DLD1 (cell line): ENCODE data around the gene HTR2A.

Experiments
- in situ Hi-C: cut with HindIII; loops from 2 replicates; pipeline ENCODE4 v1.10.0; 2017; ENCODE audit warnings: low sequenced_read_pairs

Gene HTR2A

DNA sequence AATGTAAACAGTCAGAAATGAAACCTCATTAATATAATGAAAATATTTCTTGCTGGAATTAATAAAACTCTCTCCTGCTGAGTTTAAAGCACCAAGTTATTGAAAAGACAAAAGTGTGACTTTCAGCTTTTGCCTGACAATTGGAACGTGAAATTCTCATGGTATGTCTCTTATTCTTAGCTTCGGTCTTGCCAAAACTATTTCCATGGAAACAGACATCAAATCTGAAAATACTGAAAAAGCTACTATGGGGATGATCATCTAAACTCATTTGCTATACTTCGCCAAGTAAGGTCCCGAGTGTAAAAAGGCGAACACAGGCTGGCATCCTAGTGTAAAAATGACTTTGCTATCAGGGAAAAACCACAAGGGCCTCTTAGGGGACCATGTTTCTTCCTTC lies 22.8 kb downstream of the HTR2A start:
- in situ Hi-C loops: no loop called here

DNA sequence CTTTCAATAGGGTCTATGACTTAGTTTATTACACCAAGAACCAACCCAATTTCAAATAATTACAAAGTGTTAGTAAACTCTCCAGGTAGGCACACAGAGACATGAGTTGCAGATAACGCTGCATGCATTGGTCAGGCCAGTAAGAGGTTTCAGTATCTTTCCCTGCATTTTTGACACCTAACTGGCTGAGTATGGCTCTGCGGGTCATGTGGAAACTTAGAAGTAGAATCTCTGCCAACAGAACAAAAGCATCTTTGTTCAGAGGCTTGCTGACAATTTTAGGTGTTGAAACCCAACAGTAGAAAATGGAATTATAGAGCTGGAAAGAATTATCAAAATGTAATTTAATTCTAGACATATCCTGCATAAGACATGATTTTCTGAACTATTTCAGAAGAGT lies 25.3 kb downstream of the HTR2A start:
- in situ Hi-C loops: no loop called here

DNA sequence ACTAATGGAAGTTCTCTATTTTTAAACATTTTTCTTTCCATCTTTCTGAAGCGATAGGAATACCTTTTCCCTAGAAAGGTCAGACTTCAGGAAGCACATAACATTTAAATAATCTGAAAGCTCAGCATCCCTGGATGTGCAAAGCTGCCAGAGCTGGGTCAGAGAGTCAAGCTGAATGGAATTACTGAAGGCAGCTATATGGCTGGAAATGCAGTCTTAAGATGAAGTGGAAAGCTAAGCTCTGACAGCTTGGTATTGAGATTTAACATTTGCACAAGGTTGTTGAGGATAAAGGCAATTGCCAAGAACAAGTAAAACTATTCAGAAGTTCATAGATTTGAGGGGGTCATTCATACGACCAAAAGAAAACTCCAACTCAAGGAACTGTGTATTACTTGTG lies 28.8 kb downstream of the HTR2A start:
- in situ Hi-C loops: no loop called here

DNA sequence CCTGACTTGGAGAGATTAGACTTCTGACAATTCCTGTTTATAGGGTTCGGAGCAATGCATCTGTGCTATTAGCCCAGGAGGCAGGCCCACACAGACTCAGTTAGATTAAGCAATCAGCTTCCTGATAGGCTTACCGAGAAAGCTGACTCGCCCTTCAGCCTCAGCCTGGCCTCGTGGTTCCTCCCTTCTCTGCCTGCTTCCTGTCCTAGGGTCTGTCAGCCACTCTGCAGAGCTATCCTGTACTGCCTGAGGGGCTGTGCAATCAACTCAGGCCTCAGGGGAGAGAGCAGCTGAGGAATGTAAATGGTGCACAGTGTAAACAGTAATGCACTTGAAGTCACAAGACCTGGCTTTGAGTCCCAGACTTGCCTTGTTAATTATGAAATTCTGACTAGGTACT lies 30.7 kb downstream of the HTR2A start:
- in situ Hi-C loops: no loop called here

DNA sequence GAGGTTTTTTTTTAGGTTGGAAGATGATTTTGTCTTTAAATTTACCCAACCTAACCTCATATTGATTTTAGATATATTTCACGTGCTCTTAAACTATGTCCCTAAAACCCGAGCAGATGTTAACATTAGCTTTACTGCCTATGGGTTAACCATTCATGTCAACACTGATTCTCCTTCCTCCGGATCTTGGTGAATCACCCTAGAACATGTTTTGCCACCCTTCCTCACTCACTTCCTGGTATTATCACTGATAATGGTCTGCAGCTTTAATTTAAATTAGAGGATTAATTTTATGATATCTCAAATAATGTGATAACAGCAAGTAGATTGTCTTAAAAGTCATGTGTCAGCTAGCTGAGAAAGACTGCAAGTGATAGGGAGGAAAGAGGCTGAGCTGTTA lies 31.9 kb downstream of the HTR2A start:
- in situ Hi-C loops: no loop called here

DNA sequence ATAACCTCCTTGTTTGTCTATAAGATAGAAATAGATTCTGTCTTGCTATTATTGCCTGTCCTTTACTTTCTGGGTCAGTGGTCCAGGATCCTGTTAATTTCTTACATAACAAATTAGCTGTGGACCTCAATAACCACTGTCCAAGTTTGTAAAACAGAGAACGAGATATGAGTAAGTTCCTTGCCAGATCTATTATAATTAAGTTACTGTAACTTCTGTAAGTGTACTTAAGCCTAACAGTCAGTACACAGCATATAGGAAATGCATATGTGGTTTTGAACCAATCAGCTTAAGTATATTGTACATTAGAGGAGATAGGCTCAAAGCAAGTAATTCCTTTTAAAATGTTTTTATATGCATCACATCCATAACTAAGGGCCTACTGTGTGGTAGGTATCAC lies 34.9 kb downstream of the HTR2A start:
- in situ Hi-C loops: no loop called here

DNA sequence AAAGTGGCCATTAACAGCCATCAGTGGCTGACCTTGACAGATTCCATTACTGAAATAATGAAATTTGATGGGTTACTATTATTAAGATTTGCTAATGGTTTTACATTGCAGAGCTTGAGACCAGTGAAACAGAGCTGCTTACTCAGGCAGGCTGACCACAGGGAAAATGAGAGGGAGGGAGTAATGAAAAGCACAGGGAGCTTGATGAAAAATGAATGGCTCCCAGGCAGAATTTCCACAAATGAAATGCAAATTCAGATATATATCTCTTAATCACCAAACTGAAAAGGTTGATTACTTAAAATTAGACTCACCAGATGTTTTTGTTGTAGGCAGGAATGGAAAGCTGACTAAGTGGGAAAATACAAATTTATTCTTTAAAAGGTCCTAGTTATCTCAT lies 36.1 kb downstream of the HTR2A start:
- in situ Hi-C loops: no loop called here

DNA sequence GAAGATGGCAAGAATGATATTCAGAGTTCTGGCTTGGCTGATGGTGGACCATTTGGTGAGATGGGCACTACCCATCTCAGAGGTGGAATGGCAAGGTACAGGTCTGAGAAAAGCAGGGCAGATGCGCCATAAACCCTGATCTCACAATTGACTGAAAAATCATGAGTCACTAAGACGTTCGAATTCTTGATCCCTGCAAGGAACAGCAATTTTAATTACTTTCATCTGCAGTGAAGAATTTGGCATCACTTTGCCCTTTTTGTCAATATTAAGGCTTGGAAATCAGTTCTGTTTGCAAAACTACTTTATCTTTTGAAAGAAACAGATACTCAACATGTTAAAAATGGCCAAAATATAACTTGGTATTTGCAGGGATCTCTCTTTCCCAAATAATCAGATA lies 38.1 kb downstream of the HTR2A start:
- in situ Hi-C loops: no loop called here

DNA sequence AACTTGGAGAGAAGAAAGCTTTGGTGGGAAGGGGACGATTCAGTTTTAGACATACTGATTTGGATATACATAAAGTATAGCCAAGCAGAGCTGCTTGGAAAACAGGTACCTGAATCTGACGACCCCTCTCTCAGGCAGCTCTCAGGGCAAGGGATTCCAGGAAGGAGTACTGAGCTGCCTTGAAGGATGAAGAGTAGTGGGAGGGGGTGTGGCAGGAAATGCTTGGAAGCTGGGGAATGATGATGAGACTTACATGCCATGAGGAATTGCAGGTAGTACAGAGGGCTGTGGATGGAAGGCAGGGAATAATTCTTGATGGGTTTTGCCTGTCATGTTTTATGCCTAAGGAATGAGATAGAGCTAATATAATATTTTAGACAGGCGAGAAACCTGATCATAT lies 38.7 kb downstream of the HTR2A start:
- in situ Hi-C loops: no loop called here

DNA sequence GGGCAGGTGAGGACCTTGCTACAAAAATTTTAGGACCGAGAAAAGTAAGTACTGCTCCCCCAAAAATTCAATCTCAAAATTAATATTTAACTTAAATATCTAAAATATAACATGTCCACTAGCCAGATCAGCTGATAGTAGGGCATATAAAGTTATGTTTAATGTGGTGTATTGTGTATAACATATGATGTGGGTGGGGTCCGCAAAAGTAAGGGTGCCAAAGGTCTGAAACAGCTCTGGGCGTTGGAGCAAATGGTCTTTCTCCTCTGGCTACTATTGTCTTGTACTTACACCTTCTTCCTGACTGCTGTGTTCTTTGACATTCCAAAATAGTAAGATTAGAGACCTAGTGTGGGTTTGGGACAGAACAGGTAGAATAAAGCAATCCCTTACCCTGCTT lies 41.2 kb downstream of the HTR2A start:
- in situ Hi-C loops: no loop called here

DNA sequence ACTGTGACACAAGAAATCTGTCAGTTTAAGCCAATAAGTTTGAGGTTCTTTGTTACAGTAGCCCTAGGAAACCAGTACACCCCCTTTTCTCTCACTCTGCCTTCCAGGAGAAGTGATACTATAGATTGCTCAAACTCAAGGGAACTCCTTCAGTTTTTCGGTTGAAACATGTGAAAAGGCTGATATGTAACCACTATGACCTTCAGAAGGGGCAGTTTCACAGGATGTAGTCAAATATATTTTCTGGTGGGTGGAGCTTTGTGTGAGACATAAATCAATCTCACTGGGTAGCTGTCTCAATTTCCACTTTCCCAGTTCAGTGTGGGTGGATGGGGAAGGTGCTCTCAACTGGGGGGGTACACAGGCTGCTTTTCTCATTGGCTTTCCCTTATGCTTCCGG lies 41.7 kb downstream of the HTR2A start:
- in situ Hi-C loops: no loop called here

DNA sequence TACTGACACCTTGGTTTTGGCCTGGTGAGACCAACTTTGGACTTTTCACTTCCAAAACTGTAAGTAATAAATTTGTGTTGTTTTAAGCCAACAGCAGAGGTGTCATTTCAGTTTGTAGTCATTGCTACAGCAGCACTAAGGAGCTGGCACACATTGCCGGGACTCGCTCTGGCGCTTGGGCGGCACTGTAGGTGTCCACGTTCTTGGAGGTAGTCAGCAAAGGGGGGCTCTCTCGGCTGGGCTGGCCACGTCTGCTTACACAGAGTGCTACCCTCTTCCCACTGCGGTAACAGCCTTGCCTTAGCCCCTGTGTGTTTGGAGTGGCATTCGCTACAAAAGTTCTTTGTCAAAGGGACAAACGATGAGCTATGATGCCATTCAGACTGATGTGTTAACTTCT lies 44.7 kb downstream of the HTR2A start:
- in situ Hi-C loops: no loop called here

DNA sequence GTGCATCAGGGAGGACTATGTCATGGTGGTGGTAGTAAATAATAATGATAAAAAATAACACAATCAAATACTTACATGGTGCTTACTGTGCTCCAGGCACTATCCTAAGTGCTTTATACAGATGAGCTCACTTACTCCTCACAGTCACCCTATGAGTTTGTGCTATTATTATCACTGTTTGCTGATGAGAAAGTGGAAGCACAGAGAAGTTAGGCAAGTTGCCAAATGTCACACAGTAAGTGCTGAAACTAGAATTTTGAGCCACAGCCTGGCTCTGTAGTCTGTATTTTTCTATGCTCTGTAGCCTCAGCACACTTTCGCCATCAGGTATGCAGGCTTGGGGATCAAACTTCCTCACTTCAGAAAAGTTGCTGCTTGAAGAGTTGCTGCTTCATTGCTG lies 46.6 kb downstream of the HTR2A start:
- in situ Hi-C loops: no loop called here

DNA sequence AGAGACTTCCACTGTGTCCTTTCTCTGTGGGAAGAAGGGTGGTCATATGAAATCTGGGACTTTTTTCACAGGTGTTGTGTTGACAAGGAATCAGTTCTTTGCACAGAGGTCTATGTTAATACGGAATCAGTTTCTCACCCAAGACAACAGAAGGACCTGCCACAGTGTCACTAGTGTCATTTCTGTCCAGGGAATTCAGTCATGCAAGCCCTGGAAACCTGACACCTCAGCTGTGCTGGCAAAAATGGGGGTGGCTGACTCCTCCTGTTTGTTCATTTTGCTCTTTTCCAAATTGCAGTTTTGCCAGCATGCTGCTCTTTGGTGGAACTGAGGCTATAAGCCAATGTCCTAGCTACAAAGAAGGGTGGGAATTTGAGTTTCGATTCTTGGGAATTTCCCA lies 50.1 kb downstream of the HTR2A start:
- in situ Hi-C loops: no loop called here

DNA sequence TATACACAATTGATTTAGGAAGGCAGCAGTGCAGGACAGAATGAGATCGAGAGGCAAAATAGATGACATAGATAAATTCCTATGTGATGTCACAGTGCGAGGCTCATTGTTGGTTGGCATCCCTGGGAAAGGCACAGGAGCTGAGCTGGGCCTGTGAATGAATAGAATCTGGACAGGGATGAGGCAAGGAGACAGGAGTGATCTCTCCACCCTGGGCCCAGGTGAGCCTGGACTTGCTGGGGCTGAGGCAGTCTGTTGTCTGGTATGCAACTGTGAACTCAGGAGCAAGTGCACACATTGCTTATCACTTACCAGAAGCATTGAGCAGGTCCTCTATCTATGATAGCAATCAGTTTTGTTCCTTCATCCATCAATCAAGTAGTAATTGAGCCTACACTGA lies 51.7 kb downstream of the HTR2A start:
- in situ Hi-C loops: no loop called here

DNA sequence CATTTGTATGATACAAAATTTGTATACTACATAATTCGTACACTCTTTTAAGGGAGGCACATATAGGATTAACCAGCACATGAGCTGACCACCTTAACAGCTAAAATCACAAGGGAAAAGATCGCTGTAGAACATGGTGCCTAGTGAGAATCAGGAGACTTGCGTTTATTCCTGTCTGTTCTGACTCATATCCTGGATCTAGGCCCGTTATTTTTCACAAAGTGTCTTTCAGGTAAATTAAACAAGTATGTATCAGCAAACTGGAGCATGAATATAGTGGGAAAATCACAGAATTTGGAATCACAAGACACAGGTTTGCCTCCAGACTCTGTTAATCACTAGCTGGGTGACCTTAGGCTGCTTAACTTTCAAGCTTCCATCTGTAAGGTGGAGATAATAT lies 52.4 kb downstream of the HTR2A start:
- in situ Hi-C loops: no loop called here

DNA sequence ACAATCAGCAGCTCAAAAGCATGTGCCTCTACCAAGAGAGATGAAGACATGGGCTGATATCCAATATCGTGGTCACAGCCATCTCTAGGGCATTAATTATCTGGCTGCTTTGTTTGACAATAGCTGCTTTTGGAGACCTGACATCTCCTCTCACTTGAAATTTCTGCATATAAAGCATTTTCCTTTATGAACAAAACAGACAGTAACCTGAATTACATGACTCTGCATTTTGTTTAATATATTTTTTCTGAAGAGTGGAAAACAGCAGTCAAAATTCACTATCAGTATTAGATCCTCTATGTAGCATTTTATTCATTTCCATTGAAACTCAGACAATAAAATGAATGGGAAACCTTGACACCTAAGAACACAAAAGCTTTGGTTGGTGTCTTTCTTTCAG lies 57.5 kb downstream of the HTR2A start:
- in situ Hi-C loops: no loop called here

DNA sequence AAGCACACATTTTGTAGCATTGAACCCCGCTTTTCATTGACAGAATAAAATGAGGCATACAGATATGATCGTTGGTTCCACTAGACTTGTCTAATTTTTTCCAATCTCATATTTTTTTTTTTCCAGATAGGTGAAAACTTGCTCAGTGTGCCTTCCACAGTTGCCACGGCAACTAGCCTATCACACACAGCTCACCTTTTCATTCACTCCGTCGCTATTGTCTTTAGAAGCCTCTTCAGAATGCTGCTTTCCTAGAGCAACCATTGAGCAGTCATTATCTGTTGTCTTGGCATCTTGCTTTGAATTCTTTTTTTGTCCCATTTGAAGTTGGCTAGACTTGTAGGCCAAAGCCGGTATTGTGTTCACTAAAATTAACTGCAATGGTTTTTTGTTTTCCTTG lies 62.2 kb downstream of the HTR2A start:
- in situ Hi-C loops: no loop called here

DNA sequence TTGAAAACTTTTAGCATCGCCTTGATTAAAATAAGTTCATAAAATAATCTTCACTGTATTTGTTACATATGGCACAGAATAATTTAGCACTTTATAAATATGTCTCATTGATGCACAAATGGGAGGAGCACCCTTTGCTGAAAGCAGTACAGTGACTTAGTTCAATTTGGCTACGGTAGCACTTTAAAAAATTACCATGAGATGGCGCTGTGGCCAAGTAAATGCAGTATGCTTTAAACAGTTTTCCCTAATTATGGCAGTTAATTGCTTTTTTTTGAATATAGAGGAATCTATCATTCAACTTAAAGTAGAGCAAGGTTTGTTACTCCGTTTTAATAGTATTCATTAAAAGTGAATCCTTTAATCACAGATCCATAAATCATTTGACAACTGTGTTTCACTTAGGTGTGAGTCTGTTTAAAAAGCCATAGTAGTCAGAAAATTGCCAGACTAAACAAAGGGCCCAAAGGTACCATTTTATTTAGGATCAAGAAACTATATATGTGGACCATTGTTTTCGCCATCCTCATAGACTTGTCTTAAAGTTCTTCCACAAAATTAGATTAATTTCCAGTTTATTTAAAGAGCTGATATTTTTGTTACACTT lies 65.2 kb downstream of the HTR2A start:
- in situ Hi-C loops: no loop called here

DNA sequence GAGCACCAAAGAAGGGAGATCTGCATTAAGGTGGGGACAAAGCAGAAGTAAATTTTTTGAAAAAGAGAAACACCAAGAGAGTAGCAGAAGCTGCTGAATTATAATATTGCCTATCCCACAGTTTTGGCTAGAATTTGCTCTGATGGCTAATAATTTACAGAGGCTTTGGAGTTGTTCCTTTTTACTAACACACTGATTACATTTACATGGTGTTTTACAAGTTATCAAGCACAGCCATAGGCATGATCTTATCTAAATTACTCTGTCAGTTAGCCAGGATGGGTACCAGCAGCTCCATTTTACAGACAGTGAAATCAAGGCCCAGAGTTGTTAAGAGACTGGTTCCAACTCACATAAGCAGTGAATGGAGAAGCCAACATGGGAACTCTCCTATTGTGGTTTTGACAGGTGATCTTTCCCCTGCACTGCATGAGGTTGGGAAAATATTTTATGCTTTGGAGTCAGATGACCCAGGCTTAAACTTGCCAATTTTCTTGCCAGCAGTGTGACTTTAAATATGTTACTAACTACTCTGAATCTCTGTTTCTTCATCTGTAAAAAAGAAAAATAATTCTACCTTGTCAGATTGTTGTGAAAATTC lies 66.3 kb downstream of the HTR2A start:
- in situ Hi-C loops: no loop called here

DNA sequence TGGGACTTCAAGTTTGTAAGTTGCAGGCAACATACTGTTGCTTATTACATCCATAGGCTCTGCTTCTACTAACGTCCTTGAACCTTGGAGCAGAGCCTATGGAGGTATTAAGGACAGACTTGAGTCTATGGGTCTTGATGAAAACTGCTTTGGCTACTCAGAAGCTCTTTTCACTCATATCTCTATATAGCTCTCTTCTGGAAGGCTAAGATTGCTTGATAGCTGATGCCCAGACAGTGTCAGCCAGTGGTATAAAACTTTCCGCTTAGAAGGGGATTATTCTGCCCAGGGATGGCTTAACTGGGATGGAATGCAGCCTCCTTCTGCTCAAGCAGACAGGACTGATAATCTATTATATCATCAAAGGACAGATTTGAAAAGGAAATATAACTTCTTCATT lies 74.3 kb downstream of the HTR2A start:
- in situ Hi-C loops: no loop called here

DNA sequence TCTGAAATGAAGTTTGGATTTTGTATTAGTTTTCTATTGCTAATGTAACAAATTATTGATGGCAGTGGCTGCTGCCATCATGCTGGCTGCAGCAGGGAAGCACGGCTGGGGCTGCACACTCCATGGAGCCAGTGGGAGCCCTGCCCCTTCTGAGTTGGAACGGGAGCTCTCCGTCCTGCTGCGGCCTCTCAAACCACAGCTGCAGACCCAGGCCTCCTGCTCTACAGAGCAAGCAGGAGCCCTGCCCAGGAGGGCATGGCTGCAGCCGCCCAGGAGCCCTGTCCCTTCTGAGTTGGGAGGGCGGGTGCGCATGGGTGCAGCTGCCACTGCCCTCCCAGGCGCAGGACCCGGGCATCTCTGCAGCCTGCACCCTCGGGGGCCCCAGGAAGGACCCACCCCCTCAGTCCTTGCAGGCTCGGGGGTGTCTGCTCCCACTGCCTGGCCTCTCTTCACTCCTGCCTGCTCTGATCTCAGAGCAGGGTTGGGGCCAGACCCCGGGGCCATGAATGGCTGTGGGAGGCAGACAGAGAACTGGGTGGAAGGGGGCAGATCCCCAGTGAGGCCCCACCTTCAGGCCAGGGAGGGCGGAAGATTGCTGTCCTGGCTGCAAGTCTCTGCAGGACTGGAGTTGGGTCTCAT lies 78.9 kb downstream of the HTR2A start:
- in situ Hi-C loops: no loop called here

DNA sequence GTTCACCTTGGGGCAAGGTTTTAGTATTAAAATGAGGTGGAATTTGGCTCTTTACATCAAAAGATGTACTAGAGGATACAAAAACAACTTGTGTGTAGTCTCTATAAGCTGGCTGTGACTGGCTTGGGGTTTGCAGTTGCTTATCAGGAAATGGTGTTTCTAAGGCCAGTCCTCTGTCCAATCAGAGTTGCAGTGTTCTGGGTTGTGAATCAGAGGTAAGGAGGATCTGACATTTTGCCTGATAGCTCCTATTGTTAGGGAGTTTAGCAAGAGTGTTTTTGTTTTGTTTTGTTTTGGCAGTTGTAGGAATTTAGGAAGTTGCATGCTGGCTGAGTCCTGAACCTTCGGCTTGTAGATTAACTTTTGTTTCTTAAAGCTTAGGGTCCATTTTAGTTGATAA lies 79.8 kb downstream of the HTR2A start:
- in situ Hi-C loops: no loop called here
